ENCODE results near the gene CEP41.
A peak's percentile ranks its signal among the peaks of the same experiment; 100 is the strongest.

The CEP41 gene

GRCh38 chr7:130350945-130351790, 89.6 kb downstream of the CEP41 start:
- H3K27ac ChIP-seq (replicated peaks): no peak overlapping the region
- TF ChIP-seq SPI1 (IDR thresholded peaks at IDR 0.05; ENCODE audit: borderline replicate concordance, low read depth): no peak
- TF ChIP-seq POLR2AphosphoS5 (IDR thresholded peaks at IDR 0.05; ENCODE audit: low read depth): no peak
- TF ChIP-seq GABPA (IDR thresholded peaks at IDR 0.05; ENCODE audit: low read depth): no peak
- TF ChIP-seq REST (IDR thresholded peaks at IDR 0.05; ENCODE audit: insufficient replicate concordance, low read depth): no peak
- TF ChIP-seq CTCF (IDR thresholded peaks at IDR 0.05; ENCODE audit: insufficient read depth, low read length): no peak
- DNase-seq (ENCODE audit: low read depth in 1 of 2, low spot score in 1 of 2): no peak
- no peaks in the 10 kb centered on the region for H3K27me3 ChIP-seq (ENCODE audit: insufficient read depth, poor library complexity, severe bottlenecking)
- H3K4me3 ChIP-seq (replicated peaks; ENCODE audit: insufficient read depth, low read length): no peak overlapping the region

GRCh38 chr7:130349911-130350782, 90.7 kb downstream of the CEP41 start:
- no peak for TF ChIP-seq REST (IDR thresholded peaks at IDR 0.05; ENCODE audit: insufficient replicate concordance, low read depth)
- peak in 1 of 2 experiments; percentile 37 for DNase-seq (ENCODE audit: low read depth in 1 of 2, low spot score in 1 of 2)
- Histone ChIP-seq H3K4me3 (replicated peaks; ENCODE audit: insufficient read depth, low read length) (no peak overlapping the region), H3K27me3 (ENCODE audit: insufficient read depth, poor library complexity, severe bottlenecking) (no peaks in the 10 kb centered on the region), H3K27ac (replicated peaks) (no peak overlapping the region)

GRCh38 chr7:130346941-130347340, 93.9 kb downstream of the CEP41 start:
- no peak overlapping the region for H3K4me3 ChIP-seq (replicated peaks; ENCODE audit: insufficient read depth, low read length)
- DNase-seq (ENCODE audit: low read depth in 1 of 2, low spot score in 1 of 2): no peak
- H3K27me3 ChIP-seq (ENCODE audit: insufficient read depth, poor library complexity, severe bottlenecking): no peaks in the 10 kb centered on the region
- no peak overlapping the region for H3K27ac ChIP-seq (replicated peaks)
- TF ChIP-seq GABPA (IDR thresholded peaks at IDR 0.05; ENCODE audit: low read depth): no peak
- no peak for TF ChIP-seq REST (IDR thresholded peaks at IDR 0.05; ENCODE audit: insufficient replicate concordance, low read depth)
- no peak for TF ChIP-seq POLR2AphosphoS5 (IDR thresholded peaks at IDR 0.05; ENCODE audit: low read depth)
- TF ChIP-seq SPI1 (IDR thresholded peaks at IDR 0.05; ENCODE audit: borderline replicate concordance, low read depth): no peak
- no peak for TF ChIP-seq CTCF (IDR thresholded peaks at IDR 0.05; ENCODE audit: insufficient read depth, low read length)
